HCT116 (cell line): ENCODE results near the gene SLC1A1.

Experiments
- EZH2 ChIP-seq: fragments of 200-600 bp; sonication (generic); IDR thresholded peaks from 2 replicates; pipeline ENCODE4 v1.6.1; 2017; ENCODE audit warnings: antibody characterized with exemption, mixed run types
- POLR2A ChIP-seq: IDR thresholded peaks from 2 replicates; pipeline ENCODE4 v1.7.0; 2011; ENCODE audit warnings: borderline replicate concordance; ENCODE audit not compliant: insufficient read depth, insufficient read length; ENCODE audit errors: extremely low read depth
- REST ChIP-seq: IDR thresholded peaks from 2 replicates; pipeline ENCODE4 v1.6.1; 2012; ENCODE audit warnings: low read depth
- SP1 ChIP-seq: IDR thresholded peaks from 2 replicates; pipeline ENCODE4 v1.6.1; 2012; ENCODE audit warnings: low read depth
- YY1 ChIP-seq: IDR thresholded peaks from 2 replicates; pipeline ENCODE4 v1.6.1; 2011; ENCODE audit warnings: low read length, low read depth, moderate library complexity, mild to moderate bottlenecking; ENCODE audit not compliant: insufficient replicate concordance; ENCODE audit errors: extremely low read depth

- TF ChIP-seq SP1 = no peak
- TF ChIP-seq YY1 = no peak
- no peak for TF ChIP-seq POLR2A
- TF ChIP-seq EZH2 = no peak
- TF ChIP-seq REST = no peak
These were observed 48.4 kb downstream of the SLC1A1 start for GRCh38 chr9:4538621-4539020.
